Liver (tissue), 9 donors: Measurements from ENCODE around the gene SYNDIG1. TPM values are rescaled to one million over a fixed set of nuclear protein-coding genes. Genes with fewer than 3 reads are reported as not detected.

ENCODE experiments used
- DNase-seq: peaks from one replicate; pipeline ENCODE4 v3.0.0-alpha.2; 2017; ENCODE audit warnings: low spot score
- H3K27ac ChIP-seq, 2 donors: one replicate each; pipeline ENCODE4 v1.7.0; 2013; ENCODE audit warnings: inconsistent platforms in 2 of 2, low read length in 2 of 2, control low read depth in 1 of 2, low read depth in 1 of 2, mild to moderate bottlenecking in 1 of 2
- H3K27me3 ChIP-seq, 4 donors: one replicate each; pipeline versions ENCODE4 v1.6.1 to v1.7.0; 2013; ENCODE audit warnings: low read length in 3 of 4, inconsistent platforms in 1 of 4, mild to moderate bottlenecking in 1 of 4, moderate library complexity in 1 of 4; ENCODE audit not compliant: control insufficient read depth in 4 of 4, insufficient read depth in 4 of 4
- H3K36me3 ChIP-seq, 4 donors: one replicate each; pipeline versions ENCODE4 v1.6.1 to v1.7.0; 2013; ENCODE audit warnings: low read length in 3 of 4, mild to moderate bottlenecking in 3 of 4, low read depth in 1 of 4, moderate library complexity in 1 of 4; ENCODE audit not compliant: control insufficient read depth in 4 of 4, insufficient read depth in 3 of 4
- H3K4me1 ChIP-seq, 4 donors: one replicate each; pipeline versions ENCODE4 v1.6.1 to v1.7.0; 2013; ENCODE audit warnings: low read length in 3 of 4, mild to moderate bottlenecking in 3 of 4, moderate library complexity in 1 of 4; ENCODE audit not compliant: control insufficient read depth in 4 of 4, insufficient read depth in 4 of 4
- H3K4me3 ChIP-seq, 3 donors: one replicate each; pipeline versions ENCODE4 v1.6.1 to v1.7.0; 2013; ENCODE audit warnings: low read length in 3 of 3, control low read depth in 1 of 3, low read depth in 1 of 3, mild to moderate bottlenecking in 1 of 3
- H3K9ac ChIP-seq, 2 donors: one replicate each; pipeline ENCODE4 v1.7.0; 2013; ENCODE audit warnings: low read length in 2 of 2, mild to moderate bottlenecking in 2 of 2, moderate library complexity in 2 of 2, control low read depth in 1 of 2, low read depth in 1 of 2
- H3K9me3 ChIP-seq, 4 donors: one replicate each; pipeline versions ENCODE4 v1.6.1 to v1.7.0; 2013; ENCODE audit warnings: low read length in 3 of 4; ENCODE audit not compliant: control insufficient read depth in 4 of 4
- EGR1 ChIP-seq, 2 donors: IDR thresholded peaks; 2 replicates each; pipeline ENCODE4 v1.6.1; 2016 to 2018; ENCODE audit warnings: antibody characterized with exemption in 2 of 2, low read depth in 2 of 2
- FOXA1 ChIP-seq: IDR thresholded peaks from 2 replicates; pipeline ENCODE4 v1.6.1; 2016; ENCODE audit warnings: antibody characterized with exemption
- FOXA2 ChIP-seq: IDR thresholded peaks from 2 replicates; pipeline ENCODE4 v1.6.1; 2016; ENCODE audit warnings: antibody characterized with exemption
- GABPA ChIP-seq, 2 donors: IDR thresholded peaks in 1 of 2; conservative IDR thresholded peaks in 1 of 2; 2 replicates each; pipeline ENCODE4 v1.6.1; 2016; ENCODE audit warnings: antibody characterized with exemption in 2 of 2, mild to moderate bottlenecking in 1 of 2, moderate library complexity in 1 of 2
- HNF4A ChIP-seq, 2 donors: conservative IDR thresholded peaks; 2 replicates each; pipeline ENCODE4 v1.6.1; 2016; ENCODE audit warnings: antibody characterized with exemption in 2 of 2, mild to moderate bottlenecking in 2 of 2
- HNF4G ChIP-seq: IDR thresholded peaks from 2 replicates; pipeline ENCODE4 v1.6.1; 2016; ENCODE audit warnings: antibody characterized with exemption
- JUND ChIP-seq, 2 donors: IDR thresholded peaks; 2 replicates each; pipeline ENCODE4 v1.6.1; 2016; ENCODE audit warnings: antibody characterized with exemption in 2 of 2
- RAD21 ChIP-seq, 2 donors: IDR thresholded peaks; 2 replicates each; pipeline ENCODE4 v1.6.1; 2016; ENCODE audit warnings: antibody characterized with exemption in 2 of 2, mild to moderate bottlenecking in 2 of 2
- RXRA ChIP-seq, 2 donors: IDR thresholded peaks; 2 replicates each; pipeline ENCODE4 v1.6.1; 2017 to 2018; ENCODE audit warnings: antibody characterized with exemption in 2 of 2, mild to moderate bottlenecking in 1 of 2
- SP1 ChIP-seq: IDR thresholded peaks from 2 replicates; pipeline ENCODE4 v1.6.1; 2018; ENCODE audit warnings: antibody characterized with exemption, mild to moderate bottlenecking
- TAF1 ChIP-seq: conservative IDR thresholded peaks from 2 replicates; pipeline ENCODE4 v1.6.1; 2016; ENCODE audit warnings: antibody characterized with exemption, mild to moderate bottlenecking
- YY1 ChIP-seq: IDR thresholded peaks from 2 replicates; pipeline ENCODE4 v1.6.1; 2016; ENCODE audit warnings: antibody characterized with exemption, mild to moderate bottlenecking
- WGBS: extraction: QIAGEN DNeasy Blood & Tissue Kit; methylation state at CpG from one replicate; pipeline ENCODE4 v1.1.7; 2013; 5-methylcytosine and 5-hydroxymethylcytosine counted together
- polyA plus RNA-seq, 2 donors: library from polyadenylated mRNA; stranded (reverse) in 1 of 2; unstranded in 1 of 2; fragments of 200-250 nt in 1 of 2; fragments of >200 nt in 1 of 2; fragmentation: Nextera tagmentation in 1 of 2; extraction: Ambion mirVana in 1 of 2; gene quantifications; one replicate each; pipeline versions ENCODE4 v1.2.1 to v1.2.3, GENCODE V29; 2013 to 2015
- total RNA-seq, 2 donors: library from RNA; depleted of rRNA; stranded (reverse); fragments of >200 nt; gene quantifications; one replicate each; pipeline ENCODE4 v1.2.3, GENCODE V29; 2014
- TF ChIP-seq, protein P1 (sequence below): IDR thresholded peaks from 2 replicates; pipeline ENCODE4 v1.6.1; 2016; ENCODE audit warnings: antibody characterized with exemption
- TF ChIP-seq, protein P2 (sequence below): IDR thresholded peaks from 2 replicates; pipeline ENCODE4 v1.6.1; 2016; ENCODE audit warnings: antibody characterized with exemption, mild to moderate bottlenecking
- TF ChIP-seq, protein P3 (sequence below): fragments of 150-350 bp; IDR thresholded peaks from 2 replicates; pipeline ENCODE4 v1.5.1; 2017; ENCODE audit warnings: improper control_type of control experiment, low read depth, low read length; ENCODE audit not compliant: missing input control
- TF ChIP-seq, protein P4 (sequence below): IDR thresholded peaks from 2 replicates; pipeline ENCODE4 v1.6.1; 2016; ENCODE audit warnings: antibody characterized with exemption
- donor health status: healthy.
- donor health status: healthy.
- donor health status: healthy.
- donor health status: healthy.
- donor health status: healthy.

Gene SYNDIG1
- total and polyA plus RNA-seq, 4 donors, result 0.05 to 0.08 TPM; not detected in 2

DNA sequence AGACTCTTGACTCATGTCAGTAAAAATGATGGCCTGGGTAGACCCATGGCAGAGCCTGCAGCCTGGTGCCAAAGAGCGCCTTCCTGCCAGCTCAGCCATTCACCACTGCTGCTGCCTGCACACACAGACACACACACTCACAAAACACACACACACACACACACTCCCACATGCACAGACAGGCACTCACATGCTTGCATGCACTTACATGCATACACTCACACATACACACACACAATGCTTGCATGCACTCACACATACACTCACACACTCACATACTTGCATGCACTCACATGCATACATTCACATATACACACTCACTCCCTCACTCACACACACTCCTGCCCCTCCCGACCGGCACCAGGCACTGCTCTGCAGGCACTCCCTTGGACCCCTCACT is 18.0 kb upstream of the SYNDIG1 start:
- TF ChIP-seq, protein P1, sequence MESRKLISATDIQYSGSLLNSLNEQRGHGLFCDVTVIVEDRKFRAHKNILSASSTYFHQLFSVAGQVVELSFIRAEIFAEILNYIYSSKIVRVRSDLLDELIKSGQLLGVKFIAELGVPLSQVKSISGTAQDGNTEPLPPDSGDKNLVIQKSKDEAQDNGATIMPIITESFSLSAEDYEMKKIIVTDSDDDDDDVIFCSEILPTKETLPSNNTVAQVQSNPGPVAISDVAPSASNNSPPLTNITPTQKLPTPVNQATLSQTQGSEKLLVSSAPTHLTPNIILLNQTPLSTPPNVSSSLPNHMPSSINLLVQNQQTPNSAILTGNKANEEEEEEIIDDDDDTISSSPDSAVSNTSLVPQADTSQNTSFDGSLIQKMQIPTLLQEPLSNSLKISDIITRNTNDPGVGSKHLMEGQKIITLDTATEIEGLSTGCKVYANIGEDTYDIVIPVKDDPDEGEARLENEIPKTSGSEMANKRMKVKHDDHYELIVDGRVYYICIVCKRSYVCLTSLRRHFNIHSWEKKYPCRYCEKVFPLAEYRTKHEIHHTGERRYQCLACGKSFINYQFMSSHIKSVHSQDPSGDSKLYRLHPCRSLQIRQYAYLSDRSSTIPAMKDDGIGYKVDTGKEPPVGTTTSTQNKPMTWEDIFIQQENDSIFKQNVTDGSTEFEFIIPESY, result no peak
- no peak for TF ChIP-seq SP1
- no peak for TF ChIP-seq GABPA (IDR thresholded peaks at IDR 0.05 in 1 of 2, conservative IDR thresholded peaks at IDR 0.05 in 1 of 2)
- TF ChIP-seq TAF1, result no peak
- TF ChIP-seq, protein P2, sequence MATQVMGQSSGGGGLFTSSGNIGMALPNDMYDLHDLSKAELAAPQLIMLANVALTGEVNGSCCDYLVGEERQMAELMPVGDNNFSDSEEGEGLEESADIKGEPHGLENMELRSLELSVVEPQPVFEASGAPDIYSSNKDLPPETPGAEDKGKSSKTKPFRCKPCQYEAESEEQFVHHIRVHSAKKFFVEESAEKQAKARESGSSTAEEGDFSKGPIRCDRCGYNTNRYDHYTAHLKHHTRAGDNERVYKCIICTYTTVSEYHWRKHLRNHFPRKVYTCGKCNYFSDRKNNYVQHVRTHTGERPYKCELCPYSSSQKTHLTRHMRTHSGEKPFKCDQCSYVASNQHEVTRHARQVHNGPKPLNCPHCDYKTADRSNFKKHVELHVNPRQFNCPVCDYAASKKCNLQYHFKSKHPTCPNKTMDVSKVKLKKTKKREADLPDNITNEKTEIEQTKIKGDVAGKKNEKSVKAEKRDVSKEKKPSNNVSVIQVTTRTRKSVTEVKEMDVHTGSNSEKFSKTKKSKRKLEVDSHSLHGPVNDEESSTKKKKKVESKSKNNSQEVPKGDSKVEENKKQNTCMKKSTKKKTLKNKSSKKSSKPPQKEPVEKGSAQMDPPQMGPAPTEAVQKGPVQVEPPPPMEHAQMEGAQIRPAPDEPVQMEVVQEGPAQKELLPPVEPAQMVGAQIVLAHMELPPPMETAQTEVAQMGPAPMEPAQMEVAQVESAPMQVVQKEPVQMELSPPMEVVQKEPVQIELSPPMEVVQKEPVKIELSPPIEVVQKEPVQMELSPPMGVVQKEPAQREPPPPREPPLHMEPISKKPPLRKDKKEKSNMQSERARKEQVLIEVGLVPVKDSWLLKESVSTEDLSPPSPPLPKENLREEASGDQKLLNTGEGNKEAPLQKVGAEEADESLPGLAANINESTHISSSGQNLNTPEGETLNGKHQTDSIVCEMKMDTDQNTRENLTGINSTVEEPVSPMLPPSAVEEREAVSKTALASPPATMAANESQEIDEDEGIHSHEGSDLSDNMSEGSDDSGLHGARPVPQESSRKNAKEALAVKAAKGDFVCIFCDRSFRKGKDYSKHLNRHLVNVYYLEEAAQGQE, result no peak
- TF ChIP-seq, protein P3, sequence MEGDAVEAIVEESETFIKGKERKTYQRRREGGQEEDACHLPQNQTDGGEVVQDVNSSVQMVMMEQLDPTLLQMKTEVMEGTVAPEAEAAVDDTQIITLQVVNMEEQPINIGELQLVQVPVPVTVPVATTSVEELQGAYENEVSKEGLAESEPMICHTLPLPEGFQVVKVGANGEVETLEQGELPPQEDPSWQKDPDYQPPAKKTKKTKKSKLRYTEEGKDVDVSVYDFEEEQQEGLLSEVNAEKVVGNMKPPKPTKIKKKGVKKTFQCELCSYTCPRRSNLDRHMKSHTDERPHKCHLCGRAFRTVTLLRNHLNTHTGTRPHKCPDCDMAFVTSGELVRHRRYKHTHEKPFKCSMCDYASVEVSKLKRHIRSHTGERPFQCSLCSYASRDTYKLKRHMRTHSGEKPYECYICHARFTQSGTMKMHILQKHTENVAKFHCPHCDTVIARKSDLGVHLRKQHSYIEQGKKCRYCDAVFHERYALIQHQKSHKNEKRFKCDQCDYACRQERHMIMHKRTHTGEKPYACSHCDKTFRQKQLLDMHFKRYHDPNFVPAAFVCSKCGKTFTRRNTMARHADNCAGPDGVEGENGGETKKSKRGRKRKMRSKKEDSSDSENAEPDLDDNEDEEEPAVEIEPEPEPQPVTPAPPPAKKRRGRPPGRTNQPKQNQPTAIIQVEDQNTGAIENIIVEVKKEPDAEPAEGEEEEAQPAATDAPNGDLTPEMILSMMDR, result no peak
- TF ChIP-seq HNF4A (conservative IDR thresholded peaks at IDR 0.05), result no peak
- no peak for TF ChIP-seq RAD21 (IDR thresholded peaks at IDR 0.05)
- TF ChIP-seq, protein P4, sequence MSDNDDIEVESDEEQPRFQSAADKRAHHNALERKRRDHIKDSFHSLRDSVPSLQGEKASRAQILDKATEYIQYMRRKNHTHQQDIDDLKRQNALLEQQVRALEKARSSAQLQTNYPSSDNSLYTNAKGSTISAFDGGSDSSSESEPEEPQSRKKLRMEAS, result no peak
- TF ChIP-seq YY1, result no peak
- TF ChIP-seq FOXA2, result no peak
- TF ChIP-seq HNF4G, result no peak
- WGBS, result 78% methylated on average over 3 of the region's 3 CpGs

DNA sequence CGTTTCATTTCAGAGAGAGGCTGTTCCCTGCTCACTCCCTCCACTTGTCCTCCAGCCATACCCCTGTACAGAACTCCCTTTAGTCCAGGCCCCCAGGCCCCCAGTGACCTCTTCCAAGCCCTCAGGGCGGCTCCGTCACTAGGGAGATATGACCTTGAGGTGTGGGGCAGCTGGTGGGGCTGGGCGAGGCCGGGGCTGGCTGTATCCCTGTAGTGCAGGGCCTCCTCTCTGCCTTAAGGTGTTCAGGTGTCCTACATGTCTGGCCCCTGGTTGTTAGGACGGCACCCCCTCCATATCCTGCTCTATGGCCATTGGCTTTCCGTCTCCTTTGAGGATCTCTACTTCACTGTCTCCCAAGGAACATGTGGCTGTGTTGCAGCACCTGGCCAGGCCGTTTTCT is 17.4 kb upstream of the SYNDIG1 start:
- no peak for TF ChIP-seq FOXA1
- no peak for TF ChIP-seq YY1
- TF ChIP-seq, protein P4, result no peak
- no peak for TF ChIP-seq FOXA2
- TF ChIP-seq GABPA (IDR thresholded peaks at IDR 0.05 in 1 of 2, conservative IDR thresholded peaks at IDR 0.05 in 1 of 2), result no peak
- TF ChIP-seq RXRA (IDR thresholded peaks at IDR 0.05), result no peak
- TF ChIP-seq RAD21 (IDR thresholded peaks at IDR 0.05), result no peak
- no peak for TF ChIP-seq EGR1 (IDR thresholded peaks at IDR 0.05; ENCODE audit: low read depth in 2 of 2)
- no peak for TF ChIP-seq HNF4A (conservative IDR thresholded peaks at IDR 0.05)
- TF ChIP-seq TAF1, result no peak
- TF ChIP-seq, protein P1, result no peak
- TF ChIP-seq SP1, result no peak
- no peak for TF ChIP-seq HNF4G
- no peak for TF ChIP-seq JUND (IDR thresholded peaks at IDR 0.05)
- TF ChIP-seq, protein P3, result no peak

More for the DNA sequence above, 18.0 kb upstream of the SYNDIG1 start:
- H3K9me3 ChIP-seq, result no peaks in the 10 kb centered on the region
- peaks cover 0 to 3% (median 0%) of the 10 kb centered on the region in 4 donors for H3K27me3 ChIP-seq
- H3K9ac ChIP-seq, result no peak overlapping the region
- H3K36me3 ChIP-seq, result no peaks in the 10 kb centered on the region
- no peak for DNase-seq
- H3K4me1 ChIP-seq, result no peaks in the 10 kb centered on the region
- no peak overlapping the region for H3K27ac ChIP-seq
- H3K4me3 ChIP-seq, result no peak overlapping the region

More for the DNA sequence above, 17.4 kb upstream of the SYNDIG1 start:
- Histone ChIP-seq H3K9ac (no peak overlapping the region), H3K27me3 (peaks cover 0 to 3% (median 0%) of the 10 kb centered on the region in 4 donors), H3K4me1 (no peaks in the 10 kb centered on the region), H3K4me3 (no peak overlapping the region), H3K27ac (no peak overlapping the region), H3K9me3 (no peaks in the 10 kb centered on the region), H3K36me3 (no peaks in the 10 kb centered on the region)
- 72% methylated on average over 8 of the region's 8 CpGs for WGBS
- no peak for DNase-seq
